Keratinocyte (primary cell): Measurements from ENCODE around the gene DLAT.

Experiments
- EZH2 ChIP-seq: IDR thresholded peaks from one replicate; pipeline ENCODE4 v1.6.1; 2012; ENCODE audit warnings: inconsistent platforms, mild to moderate bottlenecking, low read length, moderate library complexity
- TF ChIP-seq, protein P1 (sequence below), 3 experiments: IDR thresholded peaks in 1 of 3; conservative IDR thresholded peaks in 1 of 3; optimal IDR thresholded peaks in 1 of 3; 2 replicates in 2 of 3; 3 replicates in 1 of 3; pipeline versions ENCODE3 to v1.5.1; 2011; ENCODE audit warnings: low read length in 3 of 3, mild to moderate bottlenecking in 3 of 3, moderate library complexity in 2 of 3, control low read depth in 1 of 3, inconsistent platforms in 1 of 3; ENCODE audit not compliant: insufficient read depth in 2 of 3; ENCODE audit errors: extremely low read depth in 1 of 3

DNA sequence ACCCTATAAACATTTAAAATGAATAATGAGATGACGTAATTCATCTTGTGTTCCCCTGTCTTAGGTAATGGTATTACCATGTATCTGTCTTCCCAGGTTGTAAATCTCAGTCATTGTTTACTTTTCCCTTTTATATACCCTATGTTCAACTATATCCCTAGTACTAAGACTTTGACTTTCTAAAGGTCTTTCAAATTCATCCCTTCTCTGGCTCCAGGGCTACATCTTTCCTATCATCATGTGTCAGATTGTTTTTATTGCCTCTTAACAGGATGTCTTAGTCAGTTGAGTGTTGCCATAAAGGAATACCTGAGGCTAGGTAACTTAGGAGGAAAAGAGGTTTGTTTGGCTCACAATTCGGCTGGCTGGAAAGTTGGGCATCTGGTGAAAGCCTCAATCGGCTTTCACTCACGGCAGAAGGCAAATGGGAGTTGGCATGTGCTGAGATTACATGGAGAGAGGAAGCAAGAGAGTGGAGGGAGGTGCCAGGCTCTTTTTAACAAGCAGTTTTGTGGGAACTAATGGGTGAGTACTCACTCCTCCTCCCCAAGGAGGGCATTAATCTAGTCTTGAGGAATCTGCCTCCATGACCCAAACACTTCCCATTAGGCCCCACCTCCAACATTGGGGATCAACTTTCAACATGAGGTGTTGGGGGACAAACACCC is 11.6 kb upstream of the DLAT start:
- TF ChIP-seq, protein P1, sequence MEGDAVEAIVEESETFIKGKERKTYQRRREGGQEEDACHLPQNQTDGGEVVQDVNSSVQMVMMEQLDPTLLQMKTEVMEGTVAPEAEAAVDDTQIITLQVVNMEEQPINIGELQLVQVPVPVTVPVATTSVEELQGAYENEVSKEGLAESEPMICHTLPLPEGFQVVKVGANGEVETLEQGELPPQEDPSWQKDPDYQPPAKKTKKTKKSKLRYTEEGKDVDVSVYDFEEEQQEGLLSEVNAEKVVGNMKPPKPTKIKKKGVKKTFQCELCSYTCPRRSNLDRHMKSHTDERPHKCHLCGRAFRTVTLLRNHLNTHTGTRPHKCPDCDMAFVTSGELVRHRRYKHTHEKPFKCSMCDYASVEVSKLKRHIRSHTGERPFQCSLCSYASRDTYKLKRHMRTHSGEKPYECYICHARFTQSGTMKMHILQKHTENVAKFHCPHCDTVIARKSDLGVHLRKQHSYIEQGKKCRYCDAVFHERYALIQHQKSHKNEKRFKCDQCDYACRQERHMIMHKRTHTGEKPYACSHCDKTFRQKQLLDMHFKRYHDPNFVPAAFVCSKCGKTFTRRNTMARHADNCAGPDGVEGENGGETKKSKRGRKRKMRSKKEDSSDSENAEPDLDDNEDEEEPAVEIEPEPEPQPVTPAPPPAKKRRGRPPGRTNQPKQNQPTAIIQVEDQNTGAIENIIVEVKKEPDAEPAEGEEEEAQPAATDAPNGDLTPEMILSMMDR (optimal IDR thresholded peaks at IDR 0.05 in 1 of 3, IDR thresholded peaks at IDR 0.05 in 1 of 3, conservative IDR thresholded peaks at IDR 0.05 in 1 of 3; ENCODE audit: extremely low read depth in 1 of 3, insufficient read depth in 2 of 3, low read length in 3 of 3), result no peak
- TF ChIP-seq EZH2, result no peak
